Stimulated activated CD8-positive, alpha-beta memory T cell treated with anti-CD3 and anti-CD28 coated beads, Interleukin-4, amount 100 ng/mL, for 4 hours (primary cell): ENCODE measurements around the gene ZNF407.
"Not testable (repeated sequence)": the region's sequence is repeated elsewhere in the genome, so short reads cannot be mapped to it uniquely, and the experiment has no call there.

Source experiments
- DNase-seq, 2 donors: peaks; one replicate each; pipeline ENCODE4 v3.0.0-alpha.2; 2020; ENCODE audit warnings: low read depth in 2 of 2, low spot score in 1 of 2

The ZNF407 gene

DNA sequence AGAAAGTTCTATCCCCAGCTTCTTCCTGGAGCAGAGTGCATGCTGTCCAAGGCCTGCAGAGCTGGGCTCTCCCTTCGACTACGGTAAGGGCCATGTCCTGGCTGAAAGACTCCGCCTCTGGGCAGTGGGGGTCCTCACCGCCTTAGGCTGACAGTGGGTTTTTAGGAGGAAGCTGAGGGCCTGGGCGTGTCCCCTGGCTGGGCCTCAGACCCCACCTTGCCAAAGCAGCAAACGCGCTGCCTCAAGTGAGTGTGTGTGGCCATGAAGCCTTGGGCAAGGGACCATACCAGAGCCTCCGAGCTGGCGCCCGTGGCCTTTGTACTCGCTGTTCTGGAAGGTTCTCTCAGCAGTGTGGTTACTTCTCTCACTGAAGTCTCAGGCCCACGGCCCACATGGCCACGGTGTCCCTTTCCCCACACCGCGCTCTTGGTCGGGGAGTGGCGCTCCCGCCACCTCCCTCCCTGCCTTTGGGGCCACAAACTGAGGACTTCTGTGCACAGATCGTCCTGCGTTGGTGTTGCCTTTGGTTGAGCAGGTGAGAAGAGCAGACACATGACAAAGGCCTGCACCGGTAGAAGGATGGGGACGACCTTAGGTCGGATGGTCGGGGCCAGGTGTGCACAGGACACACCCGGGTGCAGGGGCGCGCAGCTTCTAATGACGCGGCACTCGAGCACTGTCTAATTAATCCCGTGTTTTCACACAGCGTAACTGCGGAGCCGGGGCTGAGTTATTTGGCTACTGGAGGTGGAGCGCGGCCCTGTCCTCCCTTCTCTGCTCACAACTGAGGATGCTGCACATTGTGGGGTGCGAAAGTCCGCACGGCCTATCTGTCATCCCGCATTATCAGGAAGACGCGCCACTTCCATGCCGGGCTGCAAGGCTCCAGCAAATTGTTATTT lies 489.7 kb downstream of the ZNF407 start:
- no peak for DNase-seq

DNA sequence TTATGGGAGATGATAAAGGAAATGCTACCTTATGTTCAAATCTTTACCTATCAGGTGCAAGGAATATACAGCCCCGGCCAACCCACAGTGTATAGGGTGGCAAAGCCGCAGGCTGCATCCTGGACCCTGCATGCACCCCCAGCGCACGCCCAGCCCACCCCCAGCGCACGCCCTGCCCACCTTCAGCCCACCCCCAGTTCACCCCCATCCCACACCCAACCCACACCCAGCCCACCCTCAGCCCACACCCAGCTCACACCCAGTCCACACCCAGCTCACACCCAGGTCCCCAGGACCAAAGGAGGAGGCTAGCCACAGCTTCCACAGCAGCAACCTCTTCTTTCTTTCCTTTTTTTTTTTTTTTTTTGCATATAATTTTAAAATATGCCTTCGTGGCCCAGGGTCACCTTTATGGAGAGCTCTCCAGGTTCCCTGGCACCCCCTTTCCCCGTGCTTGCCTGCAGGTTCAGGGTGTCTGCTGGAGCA lies 490.4 kb downstream of the ZNF407 start:
- no peak for DNase-seq

GRCh38 chr18:75088622-75089211 lies 491.0 kb downstream of the ZNF407 start:
- DNase-seq = no peak

DNA sequence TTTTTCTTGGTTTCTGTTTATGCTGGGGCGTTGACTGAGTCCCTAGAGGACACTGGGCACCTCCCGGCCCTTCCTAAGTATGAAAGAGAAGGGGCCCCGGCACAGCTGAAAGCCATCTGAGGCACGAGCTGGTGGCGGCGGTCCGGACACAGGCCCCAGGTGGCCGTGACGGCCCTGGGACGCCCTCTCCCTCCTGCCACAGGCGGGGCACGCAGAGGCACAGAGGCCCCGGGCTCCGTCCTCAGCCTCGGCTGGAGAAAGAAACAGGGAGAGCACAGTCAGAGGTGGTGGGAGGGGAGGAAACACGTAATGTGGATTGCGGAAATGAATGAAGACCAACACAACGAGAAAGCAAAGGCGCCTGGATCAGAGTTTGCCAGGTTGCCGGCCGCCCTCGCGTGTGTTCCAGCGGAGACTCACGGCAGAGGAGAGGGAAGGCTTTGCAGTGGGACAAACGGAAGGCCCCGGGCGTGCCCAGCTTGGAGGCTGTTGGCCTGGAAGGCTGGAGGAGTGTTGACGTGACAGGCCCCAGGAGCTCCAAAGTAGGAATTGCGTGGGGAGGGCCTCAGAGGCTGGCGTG lies 492.2 kb downstream of the ZNF407 start:
- DNase-seq = no peak

DNA sequence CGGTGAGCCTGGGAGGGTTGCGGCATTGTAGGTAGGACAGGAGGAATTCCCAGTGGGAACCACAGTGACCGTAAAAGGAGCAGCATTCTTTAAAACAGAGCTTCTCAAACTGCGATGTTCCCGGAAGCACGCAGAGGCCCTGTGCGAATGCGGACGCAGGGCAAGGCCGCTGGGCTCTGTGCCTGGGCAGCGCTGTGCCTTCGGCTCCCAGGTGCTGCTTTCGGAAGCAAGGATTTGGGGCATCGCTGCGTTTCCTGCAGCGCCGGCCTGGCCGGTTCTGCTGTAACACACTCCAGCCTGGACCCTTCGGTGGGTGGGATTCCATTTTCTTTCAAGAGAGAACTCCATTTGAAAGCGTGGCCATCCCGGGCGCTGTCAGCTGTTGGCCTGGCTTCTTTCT lies 492.7 kb downstream of the ZNF407 start:
- no peak for DNase-seq

DNA sequence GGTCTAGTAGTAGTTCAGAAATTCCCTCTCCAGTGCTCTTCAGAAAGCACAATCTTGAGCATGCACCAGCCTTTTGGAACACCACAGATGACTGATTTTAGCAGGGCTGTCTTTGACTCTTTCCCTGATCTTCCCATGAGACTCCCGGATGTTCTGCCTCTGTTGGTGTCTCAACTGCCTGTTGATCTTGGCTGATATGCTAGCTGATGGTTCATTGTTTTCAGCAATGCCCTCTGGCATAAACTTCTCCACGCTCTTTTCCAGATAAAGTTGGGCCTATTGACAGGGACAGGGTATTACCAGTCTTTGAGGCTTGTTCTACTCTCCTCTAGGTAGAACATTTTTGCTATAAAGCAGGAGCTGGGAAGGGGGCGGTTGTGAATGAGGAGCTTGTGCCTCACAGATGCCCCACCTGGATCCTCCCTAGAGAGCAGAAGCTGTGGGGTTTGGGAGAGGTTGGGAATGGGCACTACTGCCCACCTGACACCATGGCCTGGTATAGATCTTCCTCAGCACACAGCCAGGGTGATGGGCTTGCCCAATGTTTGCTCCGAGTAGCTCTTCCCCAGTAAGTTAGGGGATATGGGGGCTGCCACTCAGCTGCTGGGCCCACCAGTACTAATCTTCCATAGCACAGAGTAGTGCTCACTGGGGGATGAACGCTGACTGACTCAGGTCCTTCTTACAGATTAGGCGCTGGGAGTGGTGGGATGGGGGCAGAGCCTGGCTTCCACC lies 500.0 kb downstream of the ZNF407 start:
- no peak for DNase-seq

DNA sequence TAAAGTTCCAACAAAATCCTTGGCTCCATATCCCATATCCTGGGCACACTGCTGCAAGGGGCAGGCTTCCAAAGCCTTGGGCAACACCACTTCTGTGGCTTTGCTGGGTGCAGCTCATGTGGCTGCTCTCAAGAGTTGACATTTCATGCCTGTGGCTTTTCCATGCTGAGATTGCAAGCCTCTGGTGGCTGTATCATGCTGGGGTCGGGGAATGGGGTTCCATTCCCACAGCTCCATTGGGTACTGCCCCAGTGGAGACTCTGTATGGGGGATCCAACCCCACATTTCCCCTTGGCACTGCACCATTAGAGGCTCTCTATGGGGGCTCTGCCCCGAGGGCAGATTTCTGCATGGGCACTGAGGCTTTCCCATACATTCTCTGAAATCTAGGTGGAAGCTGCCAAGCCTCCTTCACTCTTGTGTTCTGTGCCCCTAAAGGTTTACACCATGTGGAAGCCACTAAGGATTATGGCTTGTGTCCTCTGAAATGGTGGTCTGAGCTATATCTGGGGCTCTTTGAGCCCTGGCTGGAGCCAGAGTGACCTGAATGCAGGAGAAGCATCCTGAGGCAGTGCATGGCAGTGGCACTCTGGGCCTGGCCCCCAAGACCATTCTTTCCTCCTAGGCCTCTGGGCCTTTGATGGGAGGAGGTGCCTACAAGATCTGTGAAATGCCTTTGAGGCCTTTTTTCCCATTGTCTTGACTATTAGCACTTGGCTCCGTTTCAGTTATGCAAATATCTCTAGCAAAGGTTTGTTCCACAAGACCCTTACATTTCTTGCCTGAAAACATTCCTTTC lies 503.4 kb downstream of the ZNF407 start:
- DNase-seq = no peak

GRCh38 chr18:75101916-75102315 lies 504.2 kb downstream of the ZNF407 start:
- no peak for DNase-seq

DNA sequence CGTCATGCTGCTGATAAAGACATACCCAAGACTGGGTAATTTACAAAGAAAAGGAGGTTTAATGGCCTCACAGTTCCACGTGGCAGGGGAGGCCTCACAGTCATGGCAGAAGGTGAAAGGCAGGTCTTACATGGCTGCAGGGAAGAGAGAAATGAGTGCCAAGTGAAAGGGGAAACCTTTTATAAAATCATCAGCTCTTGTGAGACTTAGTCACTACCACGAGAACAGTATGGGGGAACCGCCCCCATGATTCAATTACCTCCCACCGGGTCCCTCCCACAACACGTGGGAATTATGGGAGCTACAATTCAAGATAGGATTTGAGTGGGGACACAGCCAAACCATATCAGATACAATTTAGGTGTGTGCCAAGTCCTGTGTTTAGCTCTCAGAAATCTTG lies 506.4 kb downstream of the ZNF407 start:
- DNase-seq = not testable (repeated sequence)

- no peak for DNase-seq
These were observed 506.8 kb downstream of the ZNF407 start for GRCh38 chr18:75104483-75104882.

GRCh38 chr18:75105551-75106254 lies 508.0 kb downstream of the ZNF407 start:
- DNase-seq = no peak

DNA sequence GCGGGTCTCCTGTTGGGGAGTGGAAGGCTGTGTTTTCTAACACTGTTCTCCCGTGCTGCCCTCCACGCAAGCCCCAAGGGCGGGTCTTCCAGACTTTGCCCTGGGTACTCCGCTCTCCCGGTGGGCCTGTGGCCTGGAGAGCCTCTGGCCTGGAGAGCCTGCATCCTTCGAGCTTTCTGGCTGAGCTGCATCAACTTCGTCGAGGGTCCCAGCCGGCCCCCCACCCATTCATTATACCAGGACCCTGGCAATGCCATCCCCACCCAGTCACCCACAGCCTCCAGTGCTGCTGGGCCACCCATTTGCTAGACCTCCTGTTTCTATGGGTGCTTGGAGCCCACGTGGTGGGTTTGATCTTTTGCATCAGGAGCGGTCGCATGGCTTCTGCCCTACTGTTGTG lies 509.1 kb downstream of the ZNF407 start:
- no peak for DNase-seq

GRCh38 chr18:75107196-75107930 lies 509.7 kb downstream of the ZNF407 start:
- DNase-seq = no peak

GRCh38 chr18:75107931-75108276 lies 510.2 kb downstream of the ZNF407 start:
- no peak for DNase-seq

DNA sequence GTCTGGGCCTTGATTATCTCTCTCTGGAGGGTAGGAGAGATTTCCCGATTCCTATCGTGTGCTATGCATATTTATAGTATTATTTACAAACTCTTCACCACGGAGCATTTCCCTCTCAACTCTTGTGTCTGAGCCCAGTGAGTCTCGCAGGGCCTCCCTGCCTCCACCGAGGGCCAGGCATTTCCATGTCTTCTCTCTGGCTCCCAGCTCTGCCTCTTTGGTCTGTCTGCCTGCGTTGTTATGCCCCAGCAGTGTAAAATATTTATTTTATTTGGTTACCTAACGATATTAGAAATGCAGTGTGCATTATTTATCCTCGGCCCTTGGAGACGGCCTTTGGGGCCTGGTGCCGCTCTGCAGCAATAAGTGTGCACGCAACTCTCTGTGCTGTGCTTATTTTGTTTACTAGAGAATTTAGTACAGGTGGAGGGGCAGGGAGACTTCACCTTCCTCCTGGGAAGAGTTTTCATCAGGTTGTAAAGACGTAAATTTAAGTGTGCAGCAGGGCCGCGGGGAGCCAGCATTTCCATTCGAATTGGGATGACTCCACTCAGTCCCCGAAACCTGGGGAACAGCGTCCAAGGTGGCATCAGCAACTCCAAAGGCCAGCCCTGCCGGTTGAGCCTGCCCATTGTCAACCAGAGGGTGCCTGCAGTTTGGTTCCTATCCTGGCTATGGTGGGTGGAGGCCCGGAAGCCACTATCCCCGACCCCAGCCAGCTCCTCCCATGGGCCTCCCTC lies 511.1 kb downstream of the ZNF407 start:
- no peak for DNase-seq

DNA sequence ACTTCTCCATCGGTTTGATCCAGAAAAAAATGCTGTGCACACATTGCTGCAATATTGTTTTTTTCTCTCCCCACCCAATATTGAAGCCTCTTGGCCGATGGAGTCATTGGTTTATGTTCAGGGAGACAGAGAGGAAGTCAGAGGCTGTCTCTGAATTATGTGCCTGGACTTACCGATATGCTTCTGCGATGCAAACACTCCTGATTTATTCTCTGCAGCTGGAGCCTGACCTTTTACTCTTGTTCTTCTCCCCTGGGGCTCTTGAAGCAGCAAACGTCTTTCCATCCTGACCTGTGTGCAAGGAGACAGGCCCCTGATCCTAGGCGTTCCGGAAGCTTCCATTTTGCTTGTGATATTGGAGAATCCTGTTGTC lies 511.6 kb downstream of the ZNF407 start:
- no peak for DNase-seq

- no peak for DNase-seq
These were observed 512.1 kb downstream of the ZNF407 start for GRCh38 chr18:75109819-75110218.

DNA sequence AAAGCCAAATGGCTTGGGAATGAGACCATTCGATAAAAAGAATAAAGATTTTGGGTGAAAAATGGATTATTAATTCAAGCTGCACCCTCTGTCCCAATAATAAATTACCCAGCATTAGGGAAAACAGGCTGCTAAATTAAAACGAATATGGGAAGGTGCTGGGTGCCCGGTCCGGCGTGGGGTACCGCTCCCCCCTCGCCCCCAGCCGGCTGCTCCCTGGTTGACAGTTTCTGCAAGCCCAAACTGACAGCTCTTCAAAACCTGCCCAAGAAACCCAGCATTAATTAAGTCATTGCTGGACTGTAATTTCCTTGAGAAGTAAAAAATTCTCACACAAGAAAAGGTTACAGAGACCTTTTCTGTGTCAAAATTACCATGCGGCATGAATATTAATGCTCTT lies 512.6 kb downstream of the ZNF407 start:
- no peak for DNase-seq
